ENCODE results near the gene RND3. TPM values are rescaled to one million over a fixed set of nuclear protein-coding genes. Genes with fewer than 3 reads are reported as not detected.

RND3 gene
- total and polyA plus RNA-seq, 2 experiments from 2014 or later, result 199 to 271 TPM

DNA sequence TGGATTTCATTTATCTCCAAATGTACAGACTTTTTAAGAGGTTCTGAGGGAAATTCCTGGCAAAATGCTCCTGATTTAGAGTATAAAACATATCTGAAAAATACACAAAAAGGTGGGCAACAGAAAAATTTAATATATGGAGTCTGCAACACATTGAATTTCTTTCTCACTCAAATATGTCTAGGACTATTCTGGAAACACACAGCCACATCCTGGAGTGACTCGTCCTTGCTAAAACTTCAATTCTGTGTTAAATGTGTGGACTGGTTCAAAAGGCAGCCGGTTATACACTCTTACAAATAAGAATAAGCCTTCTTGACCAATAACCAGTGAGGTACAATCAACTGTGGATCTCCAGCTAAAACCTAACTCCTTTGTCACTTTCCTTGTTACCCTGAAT lies 44.1 kb upstream of the RND3 start:
- H3K27ac ChIP-seq, result peak overlapping the region; percentile 92
- no peak overlapping the region for H2AFZ ChIP-seq
- in situ Hi-C loops (cut with MboI), result no loop called here

DNA sequence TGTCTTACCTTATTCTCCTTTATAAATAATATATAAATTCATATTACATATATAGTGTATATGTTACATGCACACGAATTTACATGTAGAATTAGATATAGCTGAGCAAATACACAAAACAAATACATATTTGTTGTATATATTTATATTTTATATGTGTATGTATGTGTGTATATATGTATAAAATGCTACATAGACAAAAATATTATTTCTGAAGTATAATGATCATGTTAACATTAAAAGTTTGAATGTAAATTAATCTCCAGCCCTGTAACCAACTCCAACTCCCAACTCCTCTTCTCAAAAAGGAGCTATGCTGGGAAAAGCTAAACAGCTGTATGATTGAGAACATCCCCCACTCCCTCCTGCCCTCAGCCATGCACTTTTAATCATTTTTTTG lies 42.7 kb upstream of the RND3 start:
- DNase-seq, result no peak
- in situ Hi-C loops (cut with MboI), result no loop called here
- peak overlapping the region; percentile 92 for H3K27ac ChIP-seq
- no peaks in the 10 kb centered on the region for H4K20me1 ChIP-seq (ENCODE audit: insufficient read depth)
- no peaks in the 10 kb centered on the region for H3K36me3 ChIP-seq (ENCODE audit: low read depth)
- peaks cover 59% of the 10 kb centered on the region for H3F3A ChIP-seq (ENCODE audit: insufficient read depth)
- peak overlapping the region; percentile 92 for H3K4me2 ChIP-seq (ENCODE audit: unreplicated experiment)
- H3K9ac ChIP-seq, result peak overlapping the region; percentile 72; the same call in 1 of the 2 replicates
- H3K9me2 ChIP-seq (ENCODE audit: insufficient read depth), result no peaks in the 10 kb centered on the region
- no peaks in the 10 kb centered on the region for H3K27me3 ChIP-seq (replicated peaks; ENCODE audit: insufficient read depth)
- H3K9me3 ChIP-seq (ENCODE audit: low read depth), result no peaks in the 10 kb centered on the region
- no peak overlapping the region for H3K4me3 ChIP-seq
- 0 out of 2 replicates have a peak, but pooled peaks cover 5% of the 10 kb centered on the region for H3K79me2 ChIP-seq (ENCODE audit: insufficient read depth)
- H3K4me1 ChIP-seq (ENCODE audit: insufficient read depth), result peaks cover 80% of the 10 kb centered on the region
- no peak overlapping the region for H2AFZ ChIP-seq
- TF ChIP-seq EZH2phosphoT487 (IDR thresholded peaks at IDR 0.05; ENCODE audit: insufficient read depth, low read depth), result no peak
- WGBS, 2 experiments (ENCODE audit: low coverage in 1 of 2, low lambda C conversion rate in 2 of 2, missing lambda C conversion rate in 2 of 2), result 55 to 67% methylated on average over 1 of the region's 1 CpG

More for the DNA sequence above, 44.1 kb upstream of the RND3 start:
- peak; percentile 70 for DNase-seq
- TF ChIP-seq EZH2 (IDR thresholded peaks at IDR 0.05; ENCODE audit: insufficient read depth, poor library complexity, severe bottlenecking), result no peak
- no peak for TF ChIP-seq EZH2phosphoT487 (IDR thresholded peaks at IDR 0.05; ENCODE audit: insufficient read depth, low read depth)
- no peaks in the 10 kb centered on the region for H4K20me1 ChIP-seq (ENCODE audit: insufficient read depth)
- H3K9ac ChIP-seq, result 0 out of 2 replicates have a peak overlapping the region, but pooled peaks have one; percentile 13
- H3K79me2 ChIP-seq (ENCODE audit: insufficient read depth), result 0 out of 2 replicates have a peak, but pooled peaks cover 5% of the 10 kb centered on the region
- H3K9me3 ChIP-seq (ENCODE audit: low read depth), result no peaks in the 10 kb centered on the region
- peaks cover 75% of the 10 kb centered on the region for H3K4me1 ChIP-seq (ENCODE audit: insufficient read depth)
- no peaks in the 10 kb centered on the region for H3K36me3 ChIP-seq (ENCODE audit: low read depth)
- H3K9me2 ChIP-seq (ENCODE audit: insufficient read depth), result no peaks in the 10 kb centered on the region
- no peaks in the 10 kb centered on the region for H3K27me3 ChIP-seq (replicated peaks; ENCODE audit: insufficient read depth)
- H3K4me2 ChIP-seq (ENCODE audit: unreplicated experiment), result peak overlapping the region; percentile 30
- H3K4me3 ChIP-seq, result no peak overlapping the region
- 53 to 56% methylated on average over 2 of the region's 2 CpGs for WGBS, 2 experiments (ENCODE audit: low coverage in 1 of 2, low lambda C conversion rate in 2 of 2, missing lambda C conversion rate in 2 of 2)
- H3F3A ChIP-seq (ENCODE audit: insufficient read depth), result peaks cover 52% of the 10 kb centered on the region

DNA sequence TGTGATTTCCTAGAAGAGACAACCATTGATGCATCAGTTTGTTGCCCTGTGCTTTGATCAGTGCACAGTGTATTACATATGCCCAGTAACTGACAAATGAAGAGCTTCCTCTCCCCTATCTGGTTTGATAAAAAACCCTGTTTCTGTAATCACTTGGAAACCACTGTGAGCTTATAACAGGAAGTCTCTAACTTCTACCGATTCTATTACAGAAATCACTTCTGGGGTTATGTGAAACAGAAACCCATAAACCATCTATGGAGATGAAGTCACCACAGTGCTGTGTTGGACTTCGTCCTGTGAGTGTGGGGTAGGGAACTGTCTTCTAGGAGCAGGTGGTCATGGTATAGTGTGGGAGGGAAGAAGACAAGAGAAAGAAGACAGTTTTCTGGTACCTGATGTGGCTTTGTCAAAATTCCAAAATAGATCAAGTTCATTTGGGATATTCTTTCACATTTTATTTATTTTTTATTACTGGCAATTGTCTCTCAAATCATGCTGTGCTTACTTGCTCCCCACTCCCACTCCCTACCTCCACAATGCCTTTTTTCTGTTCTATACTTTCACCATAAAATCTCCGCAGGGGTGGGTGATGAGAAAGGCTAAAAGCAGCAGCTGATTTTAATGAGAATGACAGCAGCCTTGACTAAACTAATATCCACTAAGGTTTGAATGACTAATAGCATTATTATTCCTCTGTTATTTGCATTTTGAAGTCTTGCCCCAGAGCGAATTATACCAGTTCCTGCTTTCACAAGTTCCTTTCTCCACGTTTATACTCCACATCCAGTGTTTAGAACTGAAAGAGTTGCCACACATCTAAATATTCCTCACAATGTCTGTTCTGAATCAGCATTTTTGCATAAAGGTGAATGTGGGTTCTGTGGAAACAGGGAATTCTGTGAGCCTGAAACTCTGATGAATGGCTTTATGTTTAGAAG lies 41.7 kb upstream of the RND3 start:
- H3K27me3 ChIP-seq (replicated peaks; ENCODE audit: insufficient read depth), result no peaks in the 10 kb centered on the region
- H3K4me3 ChIP-seq, result peak overlapping the region; percentile 63
- peaks cover 77% of the 10 kb centered on the region for H3K4me1 ChIP-seq (ENCODE audit: insufficient read depth)
- 0 out of 2 replicates have a peak, but pooled peaks cover 5% of the 10 kb centered on the region for H3K79me2 ChIP-seq (ENCODE audit: insufficient read depth)
- no peaks in the 10 kb centered on the region for H3K9me2 ChIP-seq (ENCODE audit: insufficient read depth)
- peaks cover 59% of the 10 kb centered on the region for H3F3A ChIP-seq (ENCODE audit: insufficient read depth)
- peak overlapping the region; percentile 92 for H3K27ac ChIP-seq
- peak overlapping the region; percentile 49 for H2AFZ ChIP-seq
- H3K9me3 ChIP-seq (ENCODE audit: low read depth), result no peaks in the 10 kb centered on the region
- in situ Hi-C loops (cut with MboI), result no loop called here
- peak; percentile 88 for DNase-seq
- peak overlapping the region; percentile 72 for H3K9ac ChIP-seq
- peak overlapping the region; percentile 92 for H3K4me2 ChIP-seq (ENCODE audit: unreplicated experiment)
- 1 to 2% methylated on average over 5 of the region's 5 CpGs for WGBS, 2 experiments (ENCODE audit: low coverage in 1 of 2, low lambda C conversion rate in 2 of 2, missing lambda C conversion rate in 2 of 2)
- H3K36me3 ChIP-seq (ENCODE audit: low read depth), result no peaks in the 10 kb centered on the region
- no peaks in the 10 kb centered on the region for H4K20me1 ChIP-seq (ENCODE audit: insufficient read depth)
- TF ChIP-seq EZH2 (IDR thresholded peaks at IDR 0.05; ENCODE audit: insufficient read depth, poor library complexity, severe bottlenecking) (no peak), EZH2phosphoT487 (IDR thresholded peaks at IDR 0.05; ENCODE audit: insufficient read depth, low read depth) (no peak)

DNA sequence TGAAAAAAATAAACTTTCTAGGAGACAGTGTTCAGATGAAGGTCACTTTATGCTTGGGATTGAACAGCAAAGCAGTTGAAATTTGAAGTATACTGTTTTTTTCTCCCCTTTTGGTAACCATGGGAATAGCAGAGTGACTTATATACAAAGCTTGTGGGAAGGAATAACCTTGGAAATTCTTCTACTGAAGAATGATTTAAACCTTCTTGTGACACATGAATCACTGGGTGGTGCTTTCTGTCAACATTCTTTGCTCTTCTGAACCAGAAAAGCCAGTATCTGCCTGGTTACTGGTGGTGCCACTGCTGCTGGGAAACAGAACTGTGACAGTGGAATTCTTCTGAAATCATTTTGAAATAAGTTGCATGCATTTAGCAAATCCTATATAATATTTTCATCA lies 39.4 kb upstream of the RND3 start:
- no peak for TF ChIP-seq EZH2 (IDR thresholded peaks at IDR 0.05; ENCODE audit: insufficient read depth, poor library complexity, severe bottlenecking)
- TF ChIP-seq EZH2phosphoT487 (IDR thresholded peaks at IDR 0.05; ENCODE audit: insufficient read depth, low read depth), result no peak
- no peaks in the 10 kb centered on the region for H3K27me3 ChIP-seq (replicated peaks; ENCODE audit: insufficient read depth)
- peak overlapping the region; percentile 79 for H3K9ac ChIP-seq
- no peaks in the 10 kb centered on the region for H3K9me2 ChIP-seq (ENCODE audit: insufficient read depth)
- H2AFZ ChIP-seq, result peak overlapping the region; percentile 27
- H3K36me3 ChIP-seq (ENCODE audit: low read depth), result no peaks in the 10 kb centered on the region
- peaks cover 57% of the 10 kb centered on the region for H3K4me1 ChIP-seq (ENCODE audit: insufficient read depth)
- peak overlapping the region; percentile 98 for H3K27ac ChIP-seq
- H3K9me3 ChIP-seq (ENCODE audit: low read depth), result no peaks in the 10 kb centered on the region
- in situ Hi-C loops (cut with MboI), result no loop called here
- H3K79me2 ChIP-seq (ENCODE audit: insufficient read depth), result 0 out of 2 replicates have a peak, but pooled peaks cover 5% of the 10 kb centered on the region
- peak; percentile 95 for DNase-seq
- no peaks in the 10 kb centered on the region for H4K20me1 ChIP-seq (ENCODE audit: insufficient read depth)
- peak overlapping the region; percentile 77 for H3K4me2 ChIP-seq (ENCODE audit: unreplicated experiment)
- H3K4me3 ChIP-seq, result peak overlapping the region; percentile 20; the same call in 1 of the 2 replicates
- H3F3A ChIP-seq (ENCODE audit: insufficient read depth), result peaks cover 37% of the 10 kb centered on the region
